HAP-1 (cell line): Measurements from ENCODE around the gene PCDH9.
A peak's percentile ranks its signal among the peaks of the same experiment; 100 is the strongest.

Experiments used
- DNase-seq, 2 experiments: peaks; one replicate each; pipeline ENCODE4 v3.0.0-alpha.2; 2016 to 2020; ENCODE audit warnings: low spot score in 2 of 2
- H3K27me3 ChIP-seq: fragments of 250-450 bp; sonication (Bioruptor Pico); 2 replicates; pipeline ENCODE4 v1.5.1; 2020; ENCODE audit warnings: low read depth, mild to moderate bottlenecking, moderate library complexity
- H3K36me3 ChIP-seq: fragments of 250-450 bp; sonication (Bioruptor Pico); replicated peaks from 2 replicates; pipeline ENCODE4 v1.5.1; 2020; ENCODE audit warnings: mild to moderate bottlenecking
- H3K4me1 ChIP-seq: fragments of 250-450 bp; sonication (Bioruptor Pico); 2 replicates; pipeline ENCODE4 v1.5.1; 2020; ENCODE audit warnings: mild to moderate bottlenecking
- H3K4me3 ChIP-seq: fragments of 250-450 bp; sonication (Bioruptor Pico); 2 replicates; pipeline ENCODE4 v1.5.1; 2020; ENCODE audit warnings: mild to moderate bottlenecking, moderate library complexity
- H3K9me3 ChIP-seq: fragments of 250-450 bp; sonication (Bioruptor Pico); 2 replicates; pipeline ENCODE4 v1.5.1; 2020; ENCODE audit warnings: mild to moderate bottlenecking, moderate library complexity
- in situ Hi-C: fragments of 300-500 bp; cut with MboI; formaldehyde crosslinking; loops from 3 replicates; pipeline ENCODE4 v1.14.3; 2020; ENCODE audit warnings: low sequenced_read_pairs, inconsistent platforms, mixed read lengths

Gene PCDH9

DNA sequence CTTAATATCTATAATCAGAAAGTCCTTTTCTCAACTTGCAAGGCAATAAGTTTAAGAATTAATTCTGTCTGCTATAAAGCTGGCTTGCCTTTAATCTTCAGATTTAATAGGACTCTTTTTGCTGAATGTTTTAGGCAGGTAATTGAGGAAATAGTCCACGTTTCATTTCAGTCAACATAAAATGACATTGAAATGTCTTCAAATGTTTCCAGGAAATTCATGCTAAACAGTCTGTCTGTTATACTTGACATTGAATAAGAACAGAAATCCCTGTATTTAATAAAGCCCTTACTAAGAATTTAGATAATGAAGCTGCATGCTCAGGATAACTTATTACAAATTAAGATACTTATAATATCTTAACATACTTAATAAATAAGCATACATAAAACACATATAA lies 84.2 kb downstream of the PCDH9 start:
- DNase-seq = no peak
- peaks cover 30% of the 10 kb centered on the region for H3K4me1 ChIP-seq
- no peaks in the 10 kb centered on the region for H3K9me3 ChIP-seq
- in situ Hi-C loops = no loop called here
- H3K27me3 ChIP-seq = no peaks in the 10 kb centered on the region
- no peak overlapping the region for H3K4me3 ChIP-seq
- H3K36me3 ChIP-seq = no peaks in the 10 kb centered on the region

DNA sequence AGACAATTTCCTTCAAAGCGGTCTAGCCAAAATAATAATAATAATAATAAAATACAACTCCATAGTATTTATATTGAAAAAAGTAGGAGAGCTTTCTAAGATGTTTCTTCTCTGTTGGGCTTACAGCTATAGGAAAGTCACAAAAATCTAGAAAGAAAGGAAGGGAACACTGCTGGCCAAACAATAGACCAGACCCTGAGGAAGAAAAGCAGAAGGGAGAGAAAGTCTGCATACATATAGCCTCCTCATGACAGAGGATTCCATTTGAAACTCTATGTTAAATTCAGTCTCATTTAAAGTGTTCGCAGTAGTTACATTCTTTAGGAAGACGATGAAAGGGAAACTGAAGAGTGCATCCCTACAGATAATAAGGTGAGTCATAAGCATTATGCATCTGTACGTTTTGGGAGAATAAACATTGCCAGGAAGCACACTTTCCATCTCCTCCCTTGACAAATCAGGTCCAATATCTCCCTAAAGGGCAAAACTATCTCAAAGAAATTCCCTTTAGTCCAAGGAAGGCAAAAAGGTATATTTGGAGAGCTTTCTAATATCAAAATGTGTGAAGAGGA lies 86.5 kb downstream of the PCDH9 start:
- no peaks in the 10 kb centered on the region for H3K36me3 ChIP-seq
- H3K4me3 ChIP-seq = no peak overlapping the region
- peaks cover 27% of the 10 kb centered on the region for H3K4me1 ChIP-seq
- H3K9me3 ChIP-seq = no peaks in the 10 kb centered on the region
- no peak for DNase-seq
- in situ Hi-C loops = no loop called here
- H3K27me3 ChIP-seq = no peaks in the 10 kb centered on the region

DNA sequence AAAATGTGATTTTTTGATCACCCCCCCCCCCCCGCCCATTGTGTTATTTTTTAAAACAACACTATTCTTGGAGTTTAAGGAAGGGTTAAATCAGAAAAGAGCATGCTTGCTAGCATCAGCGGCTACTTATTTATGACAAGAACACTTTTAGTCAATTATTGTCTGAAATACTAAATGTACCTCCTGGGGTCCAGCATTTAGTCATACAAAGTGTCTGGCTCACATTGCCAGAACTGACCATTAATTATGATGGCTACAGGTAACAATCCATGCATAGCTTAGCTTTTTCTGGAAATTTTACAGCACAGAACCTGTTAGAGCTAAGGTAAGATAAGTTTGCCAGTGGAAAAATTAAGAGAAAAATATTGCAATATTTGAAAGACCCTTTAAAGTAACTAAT lies 90.1 kb downstream of the PCDH9 start:
- DNase-seq = no peak
- Histone ChIP-seq H3K4me1 (no peaks in the 10 kb centered on the region), H3K9me3 (no peaks in the 10 kb centered on the region), H3K4me3 (no peak overlapping the region), H3K36me3 (no peaks in the 10 kb centered on the region), H3K27me3 (no peaks in the 10 kb centered on the region)
- in situ Hi-C loops = no loop called here

DNA sequence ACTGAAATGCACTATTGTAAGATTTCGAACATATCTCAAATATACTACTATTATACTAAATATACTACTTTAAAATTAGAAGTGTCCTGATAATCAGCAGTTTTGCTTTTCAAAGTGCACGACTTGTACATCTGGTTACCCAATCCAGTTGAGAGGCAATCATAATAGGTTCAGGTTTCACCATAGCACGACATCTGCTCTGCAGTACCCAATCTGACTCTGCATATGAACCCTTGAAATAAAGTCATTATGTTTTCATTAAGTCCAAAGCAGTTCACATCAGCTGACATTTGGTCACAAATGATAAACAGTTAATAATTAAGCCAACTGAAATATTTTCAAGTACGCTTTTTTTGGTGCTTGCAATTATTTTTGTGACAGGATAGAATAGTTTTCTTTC lies 90.6 kb downstream of the PCDH9 start:
- H3K4me1 ChIP-seq = peaks cover 2% of the 10 kb centered on the region; the same call in 1 of the 2 replicates
- DNase-seq = no peak
- in situ Hi-C loops = no loop called here
- no peak overlapping the region for H3K4me3 ChIP-seq
- H3K36me3 ChIP-seq = no peaks in the 10 kb centered on the region
- H3K9me3 ChIP-seq = no peaks in the 10 kb centered on the region
- no peaks in the 10 kb centered on the region for H3K27me3 ChIP-seq

DNA sequence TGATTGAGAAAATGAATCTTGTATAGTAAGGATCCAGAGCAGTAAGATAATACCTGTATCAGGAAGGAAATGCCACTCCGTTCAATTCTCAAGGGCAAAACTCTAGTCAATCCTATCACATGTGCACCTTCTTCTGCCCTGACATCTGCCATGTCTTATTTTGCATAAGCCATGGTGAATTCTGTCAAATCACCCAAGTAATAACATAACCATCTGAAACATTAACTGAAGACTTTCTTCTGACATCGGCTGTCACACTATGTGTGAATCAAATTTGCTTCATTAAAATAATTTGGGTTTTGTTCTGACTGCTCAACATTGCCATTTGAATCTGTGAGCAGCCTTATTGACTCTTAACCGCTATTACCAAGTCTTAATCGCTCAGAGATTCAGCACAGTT lies 91.2 kb downstream of the PCDH9 start:
- H3K9me3 ChIP-seq = no peaks in the 10 kb centered on the region
- no peaks in the 10 kb centered on the region for H3K27me3 ChIP-seq
- H3K4me3 ChIP-seq = no peak overlapping the region
- no peak for DNase-seq
- H3K4me1 ChIP-seq = peaks cover 4% of the 10 kb centered on the region; the same call in 1 of the 2 replicates
- in situ Hi-C loops = no loop called here
- H3K36me3 ChIP-seq = no peaks in the 10 kb centered on the region

DNA sequence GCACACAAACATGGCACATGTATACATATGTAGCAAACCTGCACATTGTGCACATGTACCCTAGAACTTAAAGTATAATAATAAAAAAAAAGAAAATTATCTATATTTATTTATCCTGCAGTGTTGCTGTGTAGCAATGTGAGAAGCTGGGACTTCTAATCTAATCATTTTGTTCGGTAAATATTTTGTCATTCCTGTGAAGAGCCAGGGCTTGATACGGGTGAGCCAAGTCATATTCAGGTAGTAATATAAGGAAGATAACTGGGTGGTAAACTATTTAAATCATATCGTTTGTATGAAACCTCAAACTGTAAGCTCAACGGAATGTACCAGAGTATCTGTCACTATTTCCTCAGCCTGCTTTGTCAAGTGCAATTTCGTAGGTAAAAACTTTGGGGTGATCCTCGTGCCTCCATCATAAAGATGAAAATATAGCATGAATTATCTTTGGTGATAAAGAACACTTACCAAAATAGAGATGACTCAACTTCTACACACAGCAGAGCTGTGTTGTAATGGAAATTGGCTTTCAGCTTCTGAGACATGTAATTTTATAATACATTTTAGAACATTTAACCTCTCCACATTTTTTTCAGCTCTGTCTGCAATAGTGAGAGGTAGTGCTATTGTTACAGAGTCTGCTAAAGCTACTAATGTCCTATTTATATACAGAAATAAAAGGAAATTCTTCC lies 92.9 kb downstream of the PCDH9 start:
- Histone ChIP-seq H3K9me3 (no peaks in the 10 kb centered on the region), H3K27me3 (no peaks in the 10 kb centered on the region), H3K4me1 (peaks cover 4% of the 10 kb centered on the region; the same call in 1 of the 2 replicates), H3K4me3 (no peak overlapping the region), H3K36me3 (no peaks in the 10 kb centered on the region)
- in situ Hi-C loops = no loop called here
- DNase-seq = no peak

DNA sequence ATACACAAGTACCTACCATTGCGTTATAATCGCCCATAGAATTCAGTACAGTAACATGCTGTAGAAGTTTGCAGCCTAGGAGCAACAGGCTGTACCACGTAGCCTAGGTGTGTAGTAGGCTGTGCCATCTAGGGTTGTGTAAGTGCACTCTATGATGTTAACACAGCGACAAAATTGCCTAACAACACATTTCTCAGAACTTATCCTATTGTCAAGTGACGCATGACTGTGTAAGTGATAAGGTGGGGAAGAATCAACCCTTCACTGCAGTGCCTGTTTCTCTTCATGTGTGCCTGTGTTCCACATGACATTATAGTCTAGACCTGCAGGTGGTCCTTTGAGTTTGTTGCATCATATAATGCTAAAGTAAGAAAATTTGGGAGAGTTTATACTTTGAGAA lies 94.0 kb downstream of the PCDH9 start:
- H3K36me3 ChIP-seq = no peaks in the 10 kb centered on the region
- no peaks in the 10 kb centered on the region for H3K27me3 ChIP-seq
- no peak for DNase-seq
- in situ Hi-C loops = no loop called here
- H3K9me3 ChIP-seq = no peaks in the 10 kb centered on the region
- no peak overlapping the region for H3K4me3 ChIP-seq
- peaks cover 4% of the 10 kb centered on the region; the same call in 1 of the 2 replicates for H3K4me1 ChIP-seq

DNA sequence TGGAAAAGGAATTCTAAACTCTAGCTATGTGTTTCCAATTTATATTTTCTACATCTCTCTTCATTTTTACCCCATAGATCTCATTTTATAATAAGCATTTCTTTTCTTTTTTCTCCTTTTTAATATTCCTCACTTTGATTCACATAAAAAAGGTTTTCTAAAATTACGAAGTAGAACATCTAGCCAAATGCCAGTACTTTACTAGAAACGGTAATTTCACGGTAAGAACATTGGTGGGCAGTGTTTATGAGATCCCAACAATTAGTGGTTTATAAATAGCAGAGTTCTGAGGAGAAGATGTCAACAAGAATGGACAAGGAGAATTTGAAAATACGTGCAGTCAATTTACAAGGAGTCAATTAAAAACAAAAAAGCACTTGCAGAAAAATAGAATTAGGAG lies 94.8 kb downstream of the PCDH9 start:
- Histone ChIP-seq H3K4me3 (no peak overlapping the region), H3K27me3 (no peaks in the 10 kb centered on the region), H3K36me3 (no peaks in the 10 kb centered on the region), H3K9me3 (no peaks in the 10 kb centered on the region), H3K4me1 (peaks cover 4% of the 10 kb centered on the region; the same call in 1 of the 2 replicates)
- DNase-seq = no peak
- in situ Hi-C loops = no loop called here

DNA sequence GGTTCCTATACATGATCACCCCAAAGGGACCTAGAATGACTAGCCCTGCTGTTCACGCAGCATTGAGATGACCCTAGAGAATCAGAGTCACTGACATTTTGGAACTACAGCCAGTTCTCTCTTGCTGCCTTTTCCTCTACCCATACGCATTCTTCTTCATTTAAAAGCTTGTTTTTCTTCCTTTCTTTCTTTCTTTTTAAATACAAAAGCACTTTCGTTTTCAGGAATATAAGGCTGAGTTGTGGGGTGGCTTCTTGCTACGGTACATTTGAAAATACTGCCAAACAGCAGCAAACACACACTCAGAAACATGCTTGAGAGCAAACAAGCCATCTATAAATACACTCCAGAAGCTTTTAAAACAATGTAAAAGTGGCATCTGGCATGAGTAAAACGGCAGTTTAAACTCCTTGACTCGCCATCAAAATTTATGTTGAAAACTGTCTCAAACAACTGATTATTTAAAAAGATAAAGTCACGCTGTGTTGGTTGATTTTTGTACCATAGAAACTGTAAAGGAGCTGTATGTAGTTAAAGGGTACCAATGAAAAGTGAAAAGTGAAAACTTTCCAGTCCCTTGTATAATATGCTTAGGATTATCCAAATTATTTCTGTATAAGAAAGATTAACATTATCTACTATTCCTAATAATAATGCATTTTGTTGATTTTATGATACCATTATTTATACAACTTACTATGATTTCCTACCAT lies 95.6 kb downstream of the PCDH9 start:
- DNase-seq = no peak
- no peaks in the 10 kb centered on the region for H3K27me3 ChIP-seq
- in situ Hi-C loops = no loop called here
- H3K4me1 ChIP-seq = peaks cover 4% of the 10 kb centered on the region; the same call in 1 of the 2 replicates
- H3K4me3 ChIP-seq = no peak overlapping the region
- no peaks in the 10 kb centered on the region for H3K9me3 ChIP-seq
- no peaks in the 10 kb centered on the region for H3K36me3 ChIP-seq

DNA sequence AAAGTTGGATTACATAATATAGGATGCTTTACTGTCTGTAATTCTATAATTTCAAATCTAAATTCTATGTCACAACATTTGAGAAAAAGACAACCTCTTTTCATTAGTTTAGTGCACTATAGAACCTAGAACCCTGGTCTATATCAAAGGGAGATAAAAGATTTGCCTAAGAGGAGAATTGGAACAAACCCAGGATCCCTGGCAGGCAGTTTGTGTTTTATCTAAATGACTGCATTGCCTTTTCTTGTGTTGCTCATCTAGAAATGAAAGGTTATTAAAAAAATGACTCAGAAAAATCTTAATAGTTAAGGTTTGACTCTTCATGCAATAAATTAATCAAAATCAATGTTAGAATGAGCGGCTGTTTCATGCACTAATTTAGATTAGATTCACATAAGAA lies 96.7 kb downstream of the PCDH9 start:
- no peaks in the 10 kb centered on the region for H3K9me3 ChIP-seq
- in situ Hi-C loops = no loop called here
- H3K27me3 ChIP-seq = no peaks in the 10 kb centered on the region
- peaks cover 7% of the 10 kb centered on the region; the same call in 1 of the 2 replicates for H3K4me1 ChIP-seq
- no peaks in the 10 kb centered on the region for H3K36me3 ChIP-seq
- DNase-seq = no peak
- H3K4me3 ChIP-seq = no peak overlapping the region

DNA sequence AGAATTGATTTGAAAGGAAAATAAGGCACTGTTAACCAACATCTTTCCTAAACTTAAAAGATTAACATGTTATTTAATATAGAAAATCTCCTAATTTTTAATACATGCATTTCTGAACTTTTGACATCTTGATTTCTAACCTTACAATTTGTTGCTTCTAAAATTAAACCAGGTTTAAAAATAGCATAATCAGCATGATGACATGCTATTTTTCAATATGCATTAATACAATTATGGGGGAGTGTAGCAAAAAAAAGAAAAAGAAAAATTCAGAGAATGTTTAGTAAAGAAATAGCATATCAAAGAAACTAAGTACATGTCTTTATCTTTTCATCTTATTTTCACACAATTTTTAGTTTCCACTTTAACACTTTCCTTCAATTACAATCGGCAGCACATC lies 98.7 kb downstream of the PCDH9 start:
- Histone ChIP-seq H3K27me3 (no peaks in the 10 kb centered on the region), H3K4me3 (no peak overlapping the region), H3K4me1 (peaks cover 16% of the 10 kb centered on the region), H3K9me3 (no peaks in the 10 kb centered on the region), H3K36me3 (no peaks in the 10 kb centered on the region)
- no peak for DNase-seq
- in situ Hi-C loops = no loop called here

DNA sequence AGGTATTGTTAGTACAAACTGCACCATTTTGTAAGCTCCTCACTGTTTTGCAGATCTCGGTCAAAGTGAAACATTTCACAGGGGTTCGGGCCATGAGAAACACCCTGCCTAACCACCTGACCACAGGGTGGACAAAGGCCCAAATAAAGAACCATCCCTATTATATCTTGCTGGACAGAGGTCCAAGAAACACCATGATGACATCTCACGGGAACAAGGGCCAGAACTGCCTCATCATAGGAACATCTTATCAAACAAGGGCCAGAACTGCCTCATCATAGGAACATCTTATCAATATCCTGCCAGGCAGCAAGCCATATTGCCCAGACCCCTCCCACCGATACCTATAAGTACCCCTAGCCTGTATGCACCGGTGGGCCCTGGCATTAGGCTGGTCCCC lies 99.7 kb downstream of the PCDH9 start:
- in situ Hi-C loops = no loop called here
- Histone ChIP-seq H3K4me3 (no peak overlapping the region), H3K9me3 (no peaks in the 10 kb centered on the region), H3K36me3 (no peaks in the 10 kb centered on the region), H3K4me1 (peaks cover 16% of the 10 kb centered on the region), H3K27me3 (no peaks in the 10 kb centered on the region)
- DNase-seq = no peak

DNA sequence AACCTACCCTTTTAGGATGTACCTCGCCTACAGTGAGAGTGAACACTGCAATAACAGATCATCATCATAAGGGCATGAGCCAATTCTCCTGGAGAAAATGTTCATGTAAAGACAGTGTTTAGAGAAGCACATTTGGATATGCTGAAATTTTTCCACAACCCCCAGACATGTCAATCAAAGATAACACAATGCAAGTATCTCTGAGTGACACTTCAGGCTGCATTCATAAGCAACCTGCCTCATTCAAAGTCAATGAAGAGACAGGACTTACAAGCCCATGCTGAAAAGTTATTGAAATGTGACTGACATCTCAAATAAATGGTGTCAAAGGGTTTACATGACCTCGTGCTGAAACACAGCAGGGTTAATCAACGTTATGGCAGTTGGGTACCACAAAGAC lies 102.0 kb downstream of the PCDH9 start:
- DNase-seq = peak; percentile 18 to 69
- Histone ChIP-seq H3K4me3 (no peak overlapping the region), H3K36me3 (no peaks in the 10 kb centered on the region), H3K9me3 (no peaks in the 10 kb centered on the region), H3K27me3 (no peaks in the 10 kb centered on the region), H3K4me1 (peaks cover 12% of the 10 kb centered on the region)
- in situ Hi-C loops = no loop called here

DNA sequence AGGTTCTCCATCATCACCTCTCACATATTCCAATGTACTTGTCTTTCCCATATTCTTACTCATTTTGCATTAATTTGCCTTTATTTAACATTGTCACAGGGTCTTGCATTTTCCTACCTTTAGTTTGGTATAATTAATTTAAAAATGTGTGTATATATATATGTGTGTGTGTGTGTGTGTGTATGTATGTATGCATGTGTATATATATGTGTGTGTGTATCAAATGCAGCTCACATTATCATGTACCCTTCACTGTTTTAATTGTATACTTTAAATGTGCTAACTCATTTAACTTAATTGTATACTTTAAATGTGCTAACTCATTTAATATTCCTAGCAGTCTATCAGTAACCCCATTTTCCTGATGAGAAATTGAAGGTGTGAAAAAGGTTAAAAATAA lies 104.5 kb downstream of the PCDH9 start:
- DNase-seq = no peak
- peaks cover 12% of the 10 kb centered on the region for H3K4me1 ChIP-seq
- no peak overlapping the region for H3K4me3 ChIP-seq
- no peaks in the 10 kb centered on the region for H3K27me3 ChIP-seq
- in situ Hi-C loops = no loop called here
- H3K36me3 ChIP-seq = no peaks in the 10 kb centered on the region
- no peaks in the 10 kb centered on the region for H3K9me3 ChIP-seq
